ENCODE data around the gene QSER1.

QSER1 gene

GRCh38 chr11:32987851-32988250, 95.2 kb downstream of the QSER1 start:
- H3K27ac ChIP-seq (ENCODE audit: low read length): no peak overlapping the region
- no peaks in the 10 kb centered on the region for H3K4me1 ChIP-seq (ENCODE audit: control insufficient read depth, insufficient read depth, low read length)
- H3K9me3 ChIP-seq (ENCODE audit: control insufficient read depth, insufficient read depth, low read length): no peaks in the 10 kb centered on the region
- no peak overlapping the region for H3K4me3 ChIP-seq (ENCODE audit: low read length)
- no CpG with 5 or more reads among the region's 8 CpGs for WGBS (ENCODE audit: insufficient coverage, insufficient read length)
- DNase-seq (ENCODE audit: low read depth, low spot score): no peak
- no peaks in the 10 kb centered on the region for H3K27me3 ChIP-seq (ENCODE audit: control insufficient read depth, insufficient read depth, low read length)
- H3K36me3 ChIP-seq (ENCODE audit: control insufficient read depth, insufficient read depth, low read length): no peaks in the 10 kb centered on the region

GRCh38 chr11:32990481-32990880, 97.9 kb downstream of the QSER1 start:
- H3K27ac ChIP-seq (ENCODE audit: low read length): no peak overlapping the region
- no CpG with 5 or more reads among the region's 1 CpG for WGBS (ENCODE audit: insufficient coverage, insufficient read length)
- no peaks in the 10 kb centered on the region for H3K27me3 ChIP-seq (ENCODE audit: control insufficient read depth, insufficient read depth, low read length)
- no peaks in the 10 kb centered on the region for H3K36me3 ChIP-seq (ENCODE audit: control insufficient read depth, insufficient read depth, low read length)
- no peaks in the 10 kb centered on the region for H3K4me1 ChIP-seq (ENCODE audit: control insufficient read depth, insufficient read depth, low read length)
- DNase-seq (ENCODE audit: low read depth, low spot score): no peak
- H3K4me3 ChIP-seq (ENCODE audit: low read length): no peak overlapping the region
- no peaks in the 10 kb centered on the region for H3K9me3 ChIP-seq (ENCODE audit: control insufficient read depth, insufficient read depth, low read length)

- H3K27ac ChIP-seq (ENCODE audit: low read length): no peak overlapping the region
- no peaks in the 10 kb centered on the region for H3K27me3 ChIP-seq (ENCODE audit: control insufficient read depth, insufficient read depth, low read length)
- no peaks in the 10 kb centered on the region for H3K4me1 ChIP-seq (ENCODE audit: control insufficient read depth, insufficient read depth, low read length)
- H3K36me3 ChIP-seq (ENCODE audit: control insufficient read depth, insufficient read depth, low read length): no peaks in the 10 kb centered on the region
- H3K4me3 ChIP-seq (ENCODE audit: low read length): no peak overlapping the region
- WGBS (ENCODE audit: insufficient coverage, insufficient read length): no CpG with 5 or more reads among the region's 3 CpGs
- no peaks in the 10 kb centered on the region for H3K9me3 ChIP-seq (ENCODE audit: control insufficient read depth, insufficient read depth, low read length)
- DNase-seq (ENCODE audit: low read depth, low spot score): no peak
Measured at GRCh38 chr11:32991427-32991826, 98.8 kb downstream of the QSER1 start.

- Histone ChIP-seq H3K27me3 (ENCODE audit: control insufficient read depth, insufficient read depth, low read length) (no peaks in the 10 kb centered on the region), H3K36me3 (ENCODE audit: control insufficient read depth, insufficient read depth, low read length) (no peaks in the 10 kb centered on the region), H3K9me3 (ENCODE audit: control insufficient read depth, insufficient read depth, low read length) (no peaks in the 10 kb centered on the region)
Measured at GRCh38 chr11:32991898-32992297, 99.3 kb downstream of the QSER1 start.

GRCh38 chr11:33000181-33000580, 107.6 kb downstream of the QSER1 start:
- DNase-seq (ENCODE audit: low read depth, low spot score): no peak
- Histone ChIP-seq H3K4me3 (ENCODE audit: low read length) (no peak overlapping the region), H3K9me3 (ENCODE audit: control insufficient read depth, insufficient read depth, low read length) (no peaks in the 10 kb centered on the region), H3K27me3 (ENCODE audit: control insufficient read depth, insufficient read depth, low read length) (no peaks in the 10 kb centered on the region), H3K4me1 (ENCODE audit: control insufficient read depth, insufficient read depth, low read length) (no peaks in the 10 kb centered on the region), H3K36me3 (ENCODE audit: control insufficient read depth, insufficient read depth, low read length) (no peaks in the 10 kb centered on the region), H3K27ac (ENCODE audit: low read length) (no peak overlapping the region)

More at GRCh38 chr11:32991898-32992297, 99.3 kb downstream of the QSER1 start:
- Histone ChIP-seq H3K27ac (ENCODE audit: low read length) (no peak overlapping the region), H3K4me1 (ENCODE audit: control insufficient read depth, insufficient read depth, low read length) (no peaks in the 10 kb centered on the region), H3K4me3 (ENCODE audit: low read length) (no peak overlapping the region)
- no peak for DNase-seq (ENCODE audit: low read depth, low spot score)

GRCh38 chr11:33001281-33001680, 108.7 kb downstream of the QSER1 start:
- Histone ChIP-seq H3K27me3 (ENCODE audit: control insufficient read depth, insufficient read depth, low read length) (no peaks in the 10 kb centered on the region), H3K9me3 (ENCODE audit: control insufficient read depth, insufficient read depth, low read length) (no peaks in the 10 kb centered on the region), H3K4me3 (ENCODE audit: low read length) (no peak overlapping the region), H3K36me3 (ENCODE audit: control insufficient read depth, insufficient read depth, low read length) (no peaks in the 10 kb centered on the region), H3K27ac (ENCODE audit: low read length) (no peak overlapping the region), H3K4me1 (ENCODE audit: control insufficient read depth, insufficient read depth, low read length) (no peaks in the 10 kb centered on the region)
- DNase-seq (ENCODE audit: low read depth, low spot score): no peak
- WGBS (ENCODE audit: insufficient coverage, insufficient read length): no CpG with 5 or more reads among the region's 6 CpGs

GRCh38 chr11:33001751-33002542, 109.3 kb downstream of the QSER1 start:
- DNase-seq (ENCODE audit: low read depth, low spot score): no peak
- H3K4me3 ChIP-seq (ENCODE audit: low read length): no peak overlapping the region
- H3K9me3 ChIP-seq (ENCODE audit: control insufficient read depth, insufficient read depth, low read length): no peaks in the 10 kb centered on the region
- no peak overlapping the region for H3K27ac ChIP-seq (ENCODE audit: low read length)
- WGBS (ENCODE audit: insufficient coverage, insufficient read length): no CpG with 5 or more reads among the region's 8 CpGs
- H3K36me3 ChIP-seq (ENCODE audit: control insufficient read depth, insufficient read depth, low read length): no peaks in the 10 kb centered on the region
- no peaks in the 10 kb centered on the region for H3K4me1 ChIP-seq (ENCODE audit: control insufficient read depth, insufficient read depth, low read length)
- no peaks in the 10 kb centered on the region for H3K27me3 ChIP-seq (ENCODE audit: control insufficient read depth, insufficient read depth, low read length)

GRCh38 chr11:33005175-33005574, 112.6 kb downstream of the QSER1 start:
- no peak for DNase-seq (ENCODE audit: low read depth, low spot score)
- no peak overlapping the region for H3K27ac ChIP-seq (ENCODE audit: low read length)
- H3K4me1 ChIP-seq (ENCODE audit: control insufficient read depth, insufficient read depth, low read length): no peaks in the 10 kb centered on the region
- no CpG with 5 or more reads among the region's 2 CpGs for WGBS (ENCODE audit: insufficient coverage, insufficient read length)
- no peaks in the 10 kb centered on the region for H3K9me3 ChIP-seq (ENCODE audit: control insufficient read depth, insufficient read depth, low read length)
- no peaks in the 10 kb centered on the region for H3K27me3 ChIP-seq (ENCODE audit: control insufficient read depth, insufficient read depth, low read length)
- H3K4me3 ChIP-seq (ENCODE audit: low read length): no peak overlapping the region
- H3K36me3 ChIP-seq (ENCODE audit: control insufficient read depth, insufficient read depth, low read length): no peaks in the 10 kb centered on the region

GRCh38 chr11:33006010-33006409, 113.4 kb downstream of the QSER1 start:
- H3K9me3 ChIP-seq (ENCODE audit: control insufficient read depth, insufficient read depth, low read length): no peaks in the 10 kb centered on the region
- H3K4me3 ChIP-seq (ENCODE audit: low read length): no peak overlapping the region
- H3K27ac ChIP-seq (ENCODE audit: low read length): no peak overlapping the region
- no peaks in the 10 kb centered on the region for H3K4me1 ChIP-seq (ENCODE audit: control insufficient read depth, insufficient read depth, low read length)
- no peaks in the 10 kb centered on the region for H3K36me3 ChIP-seq (ENCODE audit: control insufficient read depth, insufficient read depth, low read length)
- no peak for DNase-seq (ENCODE audit: low read depth, low spot score)
- H3K27me3 ChIP-seq (ENCODE audit: control insufficient read depth, insufficient read depth, low read length): no peaks in the 10 kb centered on the region

GRCh38 chr11:33013755-33014154, 121.1 kb downstream of the QSER1 start:
- no CpG with 5 or more reads among the region's 1 CpG for WGBS (ENCODE audit: insufficient coverage, insufficient read length)
- no peaks in the 10 kb centered on the region for H3K4me1 ChIP-seq (ENCODE audit: control insufficient read depth, insufficient read depth, low read length)
- H3K27ac ChIP-seq (ENCODE audit: low read length): no peak overlapping the region
- H3K9me3 ChIP-seq (ENCODE audit: control insufficient read depth, insufficient read depth, low read length): no peaks in the 10 kb centered on the region
- H3K27me3 ChIP-seq (ENCODE audit: control insufficient read depth, insufficient read depth, low read length): no peaks in the 10 kb centered on the region
- no peaks in the 10 kb centered on the region for H3K36me3 ChIP-seq (ENCODE audit: control insufficient read depth, insufficient read depth, low read length)
- H3K4me3 ChIP-seq (ENCODE audit: low read length): no peak overlapping the region
- DNase-seq (ENCODE audit: low read depth, low spot score): no peak

Measured in iPS DF 6.9 (cell line).